Thyroid gland (tissue), 4 donors: ENCODE data around the gene LRTM1.

Source experiments
- POLR2A ChIP-seq, 2 donors: fragments of 450-650 bp; IDR thresholded peaks; one replicate each; pipeline ENCODE4 v1.6.1; 2017; ENCODE audit warnings: antibody characterized with exemption in 2 of 2, mild to moderate bottlenecking in 2 of 2, moderate library complexity in 1 of 2
- TF ChIP-seq, protein P1 (sequence below), 6 experiments: fragments of 200-600 bp in 3 of 6; fragments of 450-650 bp in 3 of 6; sonication (generic) in 3 of 6; IDR thresholded peaks; one replicate each; pipeline ENCODE4 v1.5.1; 2016 to 2019; ENCODE audit warnings: antibody characterized with exemption in 6 of 6, mild to moderate bottlenecking in 2 of 6, inconsistent platforms in 1 of 6, moderate library complexity in 1 of 6

DNA sequence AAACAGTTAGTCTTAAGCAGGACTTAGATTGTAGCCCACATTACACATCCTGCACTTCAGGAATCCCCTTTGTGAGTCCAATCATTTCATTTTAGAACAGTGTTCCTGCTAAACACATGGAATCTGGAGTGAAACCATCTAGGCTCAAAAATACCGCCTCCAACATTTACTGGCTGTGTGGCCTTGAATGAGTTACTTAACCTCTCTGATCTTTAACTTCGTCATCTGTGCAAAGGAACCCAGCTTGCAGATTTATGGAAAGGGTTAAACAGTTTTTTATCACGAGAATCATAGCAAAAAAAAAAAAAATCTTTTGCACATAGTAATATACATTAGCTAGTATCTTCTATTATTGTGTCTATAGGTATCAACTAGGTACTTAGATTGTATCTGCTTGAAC is 8.0 kb upstream of the LRTM1 start:
- TF ChIP-seq, protein P1, sequence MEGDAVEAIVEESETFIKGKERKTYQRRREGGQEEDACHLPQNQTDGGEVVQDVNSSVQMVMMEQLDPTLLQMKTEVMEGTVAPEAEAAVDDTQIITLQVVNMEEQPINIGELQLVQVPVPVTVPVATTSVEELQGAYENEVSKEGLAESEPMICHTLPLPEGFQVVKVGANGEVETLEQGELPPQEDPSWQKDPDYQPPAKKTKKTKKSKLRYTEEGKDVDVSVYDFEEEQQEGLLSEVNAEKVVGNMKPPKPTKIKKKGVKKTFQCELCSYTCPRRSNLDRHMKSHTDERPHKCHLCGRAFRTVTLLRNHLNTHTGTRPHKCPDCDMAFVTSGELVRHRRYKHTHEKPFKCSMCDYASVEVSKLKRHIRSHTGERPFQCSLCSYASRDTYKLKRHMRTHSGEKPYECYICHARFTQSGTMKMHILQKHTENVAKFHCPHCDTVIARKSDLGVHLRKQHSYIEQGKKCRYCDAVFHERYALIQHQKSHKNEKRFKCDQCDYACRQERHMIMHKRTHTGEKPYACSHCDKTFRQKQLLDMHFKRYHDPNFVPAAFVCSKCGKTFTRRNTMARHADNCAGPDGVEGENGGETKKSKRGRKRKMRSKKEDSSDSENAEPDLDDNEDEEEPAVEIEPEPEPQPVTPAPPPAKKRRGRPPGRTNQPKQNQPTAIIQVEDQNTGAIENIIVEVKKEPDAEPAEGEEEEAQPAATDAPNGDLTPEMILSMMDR (IDR thresholded peaks at IDR 0.05): no peak
- TF ChIP-seq POLR2A (IDR thresholded peaks at IDR 0.05): no peak
